Activated naive CD4-positive, alpha-beta T cell treated with anti-CD3 and anti-CD28 coated beads, Interleukin-2, amount 50 U/mL, for 72 hours (primary cell): Measurements from ENCODE around the gene KRTAP12-4. TPM values are rescaled to one million over a fixed set of nuclear protein-coding genes. Genes with fewer than 3 reads are reported as not detected.
"Not testable (repeated sequence)": the region's sequence is repeated elsewhere in the genome, so short reads cannot be mapped to it uniquely, and the experiment has no call there.

ENCODE experiments used
- ATAC-seq, 2 donors: fragments of 150-1000 bp; cut with Tn5 transposase; 2 replicates each; pipeline ENCODE4 v1.10.0; 2021; ENCODE audit warnings: mild to moderate bottlenecking in 2 of 2, moderate library complexity in 2 of 2
- DNase-seq, 2 donors: peaks; one replicate each; pipeline ENCODE4 v3.0.0; 2021 to 2022; ENCODE audit warnings: low spot score in 2 of 2
- H3K27ac Mint-ChIP-seq, 2 donors: one replicate each; pipeline ENCODE4 v1.8.0; 2022; ENCODE audit warnings: mild to moderate bottlenecking in 2 of 2, mixed read lengths in 2 of 2
- H3K36me3 Mint-ChIP-seq, 2 donors: one replicate each; pipeline ENCODE4 v1.8.0; 2022; ENCODE audit warnings: mixed read lengths in 2 of 2
- H3K9me3 Mint-ChIP-seq, 2 donors: one replicate each; pipeline ENCODE4 v1.8.0; 2022; ENCODE audit warnings: mixed read lengths in 2 of 2
- total RNA-seq, 2 donors: library from RNA; stranded (reverse); gene quantifications; one replicate each; pipeline ENCODE4 v1.2.3, GENCODE V29; 2022

The KRTAP12-4 gene
- total RNA-seq, 2 donors from 2014 or later: not detected

GRCh38 chr21:44649521-44650100 lies 4.8 kb downstream of the KRTAP12-4 start:
- no peak overlapping the region for H3K27ac Mint-ChIP-seq
- ATAC-seq (no peak), DNase-seq (no peak)
- peaks cover 6 to 12% of the 10 kb centered on the region in 2 donors for H3K9me3 Mint-ChIP-seq
- peaks cover 6 to 29% of the 10 kb centered on the region in 2 donors for H3K36me3 Mint-ChIP-seq

- no peak overlapping the region for H3K27ac Mint-ChIP-seq
Observed at GRCh38 chr21:44648557-44649311, 5.7 kb downstream of the KRTAP12-4 start.

GRCh38 chr21:44647222-44647552 lies 7.3 kb downstream of the KRTAP12-4 start:
- H3K36me3 Mint-ChIP-seq: peaks cover 25 to 39% of the 10 kb centered on the region in 2 donors
- no peak for DNase-seq
- no peak for ATAC-seq
- peaks cover 26% of the 10 kb centered on the region in 2 donors for H3K9me3 Mint-ChIP-seq
- peak overlapping the region in 1 of 2 donors; percentile 62 for H3K27ac Mint-ChIP-seq

More at GRCh38 chr21:44648557-44649311, 5.7 kb downstream of the KRTAP12-4 start:
- no peak for DNase-seq
- Mint-ChIP-seq H3K36me3 (peaks cover 14 to 31% of the 10 kb centered on the region in 2 donors), H3K9me3 (peaks cover 14 to 15% of the 10 kb centered on the region in 2 donors)
- no peak for ATAC-seq

GRCh38 chr21:44646366-44647221 lies 7.9 kb downstream of the KRTAP12-4 start, which contains the start of gene KRTAP10-11:
Gene KRTAP10-11 (plus strand): TSS chr21:44646414. CDS start chr21:44646459, 45 bp downstream.
- H3K9me3 Mint-ChIP-seq: peaks cover 26 to 29% of the 10 kb centered on the region in 2 donors
- DNase-seq, ATAC-seq: not testable (repeated sequence)
- H3K36me3 Mint-ChIP-seq: peaks cover 25 to 42% of the 10 kb centered on the region in 2 donors
- H3K27ac Mint-ChIP-seq: peak within 1 kb of the TSS in 1 of 2 donors; percentile 62

GRCh38 chr21:44644878-44645277 lies 9.6 kb downstream of the KRTAP12-4 start:
- Mint-ChIP-seq H3K27ac (no peak overlapping the region), H3K36me3 (peaks cover 34 to 47% of the 10 kb centered on the region in 2 donors)
- no peak for ATAC-seq

GRCh38 chr21:44643741-44644310 lies 10.6 kb downstream of the KRTAP12-4 start:
- Mint-ChIP-seq H3K36me3 (peaks cover 34 to 47% of the 10 kb centered on the region in 2 donors), H3K27ac (peak overlapping the region in 1 of 2 donors; percentile 31), H3K9me3 (peaks cover 33 to 41% of the 10 kb centered on the region in 2 donors)
- no peak for DNase-seq
- no peak for ATAC-seq

More at GRCh38 chr21:44644878-44645277, 9.6 kb downstream of the KRTAP12-4 start:
- peaks cover 33 to 39% of the 10 kb centered on the region in 2 donors for H3K9me3 Mint-ChIP-seq
- no peak for DNase-seq

- peaks cover 33 to 41% of the 10 kb centered on the region in 2 donors for H3K9me3 Mint-ChIP-seq
- ATAC-seq (no peak), DNase-seq (no peak)
- H3K27ac Mint-ChIP-seq: no peak overlapping the region
- H3K36me3 Mint-ChIP-seq: peaks cover 34 to 40% of the 10 kb centered on the region in 2 donors
Observed at GRCh38 chr21:44640761-44641160, 13.7 kb downstream of the KRTAP12-4 start.

GRCh38 chr21:44639331-44639655 lies 15.2 kb downstream of the KRTAP12-4 start:
- H3K27ac Mint-ChIP-seq: no peak overlapping the region
- DNase-seq: no peak

GRCh38 chr21:44638506-44639330 lies 15.7 kb downstream of the KRTAP12-4 start:
- H3K36me3 Mint-ChIP-seq: peaks cover 19 to 25% of the 10 kb centered on the region in 2 donors
- H3K9me3 Mint-ChIP-seq: peaks cover 24 to 28% of the 10 kb centered on the region in 2 donors
- not testable (repeated sequence) for H3K27ac Mint-ChIP-seq, ATAC-seq, DNase-seq

More at GRCh38 chr21:44639331-44639655, 15.2 kb downstream of the KRTAP12-4 start:
- Mint-ChIP-seq H3K9me3 (peaks cover 24 to 32% of the 10 kb centered on the region in 2 donors), H3K36me3 (peaks cover 25% of the 10 kb centered on the region in 2 donors)
- ATAC-seq: no peak

GRCh38 chr21:44637851-44638348 lies 16.6 kb downstream of the KRTAP12-4 start:
- H3K36me3 Mint-ChIP-seq: peaks cover 11 to 17% of the 10 kb centered on the region in 2 donors
- not testable (repeated sequence) for DNase-seq, ATAC-seq, H3K27ac Mint-ChIP-seq
- peaks cover 17 to 25% of the 10 kb centered on the region in 2 donors for H3K9me3 Mint-ChIP-seq

- ATAC-seq: no peak
- DNase-seq: no peak
- H3K27ac Mint-ChIP-seq: no peak within 1 kb of the TSS
- H3K36me3 Mint-ChIP-seq: peaks cover 8 to 14% of the 10 kb centered on the region in 2 donors
- peaks cover 14 to 25% of the 10 kb centered on the region in 2 donors for H3K9me3 Mint-ChIP-seq
Observed at GRCh38 chr21:44637018-44637850, 17.2 kb downstream of the KRTAP12-4 start, which contains the start of gene KRTAP10-10. Gene KRTAP10-10 (plus strand): TSS chr21:44637356. CDS start chr21:44637418, 62 bp downstream.

- no peak for ATAC-seq
- Mint-ChIP-seq H3K9me3 (peaks cover 20 to 28% of the 10 kb centered on the region in 2 donors), H3K36me3 (peaks cover 11 to 13% of the 10 kb centered on the region in 2 donors), H3K27ac (no peak overlapping the region)
- no peak for DNase-seq
Observed at GRCh38 chr21:44636209-44637017, 18.0 kb downstream of the KRTAP12-4 start.

GRCh38 chr21:44632067-44632466 lies 22.4 kb downstream of the KRTAP12-4 start:
- Mint-ChIP-seq H3K9me3 (peaks cover 27 to 35% of the 10 kb centered on the region in 2 donors), H3K36me3 (peaks cover 19 to 24% of the 10 kb centered on the region in 2 donors), H3K27ac (no peak overlapping the region)
- DNase-seq: no peak
- ATAC-seq: no peak

GRCh38 chr21:44630440-44630839 lies 24.0 kb downstream of the KRTAP12-4 start:
- ATAC-seq: no peak
- H3K9me3 Mint-ChIP-seq: peaks cover 27 to 35% of the 10 kb centered on the region in 2 donors
- H3K36me3 Mint-ChIP-seq: peaks cover 19 to 24% of the 10 kb centered on the region in 2 donors
- DNase-seq: no peak
- peak overlapping the region in 1 of 2 donors; percentile 66 for H3K27ac Mint-ChIP-seq
